PC-3 (cell line): Measurements from ENCODE around the gene THEM4.
A peak's percentile ranks its signal among the peaks of the same experiment; 100 is the strongest.

Experiments used
- EZH2 ChIP-seq: fragments of 300-600 bp; sonication (generic); IDR thresholded peaks from one replicate; pipeline ENCODE4 v1.6.1; 2017; ENCODE audit warnings: antibody characterized with exemption, mild to moderate bottlenecking, low read length; ENCODE audit not compliant: unreplicated experiment
- EZH2phosphoT487 ChIP-seq: fragments of 300-600 bp; sonication (generic); IDR thresholded peaks from 2 replicates; pipeline ENCODE4 v1.6.1; 2018; ENCODE audit warnings: mild to moderate bottlenecking, antibody characterized with exemption, low read length, borderline replicate concordance
- TF ChIP-seq, protein P1 (sequence below): fragments of 300-600 bp; sonication (generic); conservative IDR thresholded peaks from 2 replicates; pipeline ENCODE4 v1.5.1; 2017; ENCODE audit warnings: antibody characterized with exemption, low read depth, mild to moderate bottlenecking, low read length

DNA sequence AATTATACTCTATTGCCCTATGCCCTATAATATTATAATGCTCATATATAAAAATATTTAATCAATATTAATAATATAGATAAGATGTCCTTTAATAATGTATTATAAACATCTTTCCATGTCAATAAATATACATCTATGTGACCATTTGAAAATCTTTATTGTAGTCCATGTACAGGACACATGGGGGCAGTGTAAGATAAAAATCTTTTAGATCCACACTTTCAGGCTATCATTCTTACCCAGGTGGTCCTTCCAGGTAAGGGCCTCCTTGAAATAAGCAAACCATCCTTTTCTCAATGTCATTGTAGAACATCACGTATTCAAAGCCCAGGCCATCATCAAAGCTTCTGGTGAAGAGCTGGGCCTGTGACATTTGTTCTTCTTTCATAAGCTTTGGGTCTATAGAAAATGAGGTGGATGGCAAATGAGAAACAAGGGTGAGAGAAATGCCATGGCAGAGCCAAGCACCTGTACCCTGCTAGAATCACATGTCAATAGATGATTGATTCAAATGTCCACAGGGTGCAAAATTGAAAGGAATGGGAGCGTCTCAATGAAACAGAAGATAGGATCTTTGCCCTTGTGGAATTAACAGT, 20.2 kb downstream of the THEM4 start:
- TF ChIP-seq, protein P1, sequence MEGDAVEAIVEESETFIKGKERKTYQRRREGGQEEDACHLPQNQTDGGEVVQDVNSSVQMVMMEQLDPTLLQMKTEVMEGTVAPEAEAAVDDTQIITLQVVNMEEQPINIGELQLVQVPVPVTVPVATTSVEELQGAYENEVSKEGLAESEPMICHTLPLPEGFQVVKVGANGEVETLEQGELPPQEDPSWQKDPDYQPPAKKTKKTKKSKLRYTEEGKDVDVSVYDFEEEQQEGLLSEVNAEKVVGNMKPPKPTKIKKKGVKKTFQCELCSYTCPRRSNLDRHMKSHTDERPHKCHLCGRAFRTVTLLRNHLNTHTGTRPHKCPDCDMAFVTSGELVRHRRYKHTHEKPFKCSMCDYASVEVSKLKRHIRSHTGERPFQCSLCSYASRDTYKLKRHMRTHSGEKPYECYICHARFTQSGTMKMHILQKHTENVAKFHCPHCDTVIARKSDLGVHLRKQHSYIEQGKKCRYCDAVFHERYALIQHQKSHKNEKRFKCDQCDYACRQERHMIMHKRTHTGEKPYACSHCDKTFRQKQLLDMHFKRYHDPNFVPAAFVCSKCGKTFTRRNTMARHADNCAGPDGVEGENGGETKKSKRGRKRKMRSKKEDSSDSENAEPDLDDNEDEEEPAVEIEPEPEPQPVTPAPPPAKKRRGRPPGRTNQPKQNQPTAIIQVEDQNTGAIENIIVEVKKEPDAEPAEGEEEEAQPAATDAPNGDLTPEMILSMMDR: peak; percentile 73
- no peak for TF ChIP-seq EZH2
- TF ChIP-seq EZH2phosphoT487: no peak
